ENCODE results near the gene SMYD3.

The SMYD3 gene

DNA sequence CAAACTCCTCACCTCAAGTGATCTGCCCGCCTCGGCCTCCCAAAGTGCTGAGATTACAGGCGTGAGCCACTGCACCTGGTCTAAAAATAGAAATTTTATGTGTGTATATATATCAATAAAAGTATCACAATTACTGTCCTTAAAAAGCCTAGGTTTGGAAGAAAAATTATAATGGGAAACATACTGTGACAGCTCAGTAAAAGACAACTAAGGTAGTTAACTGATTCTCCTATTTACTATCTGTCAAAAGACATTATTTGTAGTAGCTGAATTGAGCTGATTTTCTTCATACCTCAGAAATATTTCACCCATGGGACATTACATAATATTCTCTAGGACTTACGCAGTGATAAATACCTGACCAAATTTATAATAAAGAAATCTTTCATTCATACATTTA, 122.5 kb downstream of the SMYD3 start:
- TF ChIP-seq LEF1 (IDR thresholded peaks at IDR 0.05; ENCODE audit: borderline replicate concordance) (no peak), TARDBP (IDR thresholded peaks at IDR 0.05) (no peak), L3MBTL2 (conservative IDR thresholded peaks at IDR 0.05) (no peak)
- no peak for DNase-seq (ENCODE audit: extremely low spot score)
- ChIA-PET CTCF (no interaction called here), POLR2A (no interaction called here)

DNA sequence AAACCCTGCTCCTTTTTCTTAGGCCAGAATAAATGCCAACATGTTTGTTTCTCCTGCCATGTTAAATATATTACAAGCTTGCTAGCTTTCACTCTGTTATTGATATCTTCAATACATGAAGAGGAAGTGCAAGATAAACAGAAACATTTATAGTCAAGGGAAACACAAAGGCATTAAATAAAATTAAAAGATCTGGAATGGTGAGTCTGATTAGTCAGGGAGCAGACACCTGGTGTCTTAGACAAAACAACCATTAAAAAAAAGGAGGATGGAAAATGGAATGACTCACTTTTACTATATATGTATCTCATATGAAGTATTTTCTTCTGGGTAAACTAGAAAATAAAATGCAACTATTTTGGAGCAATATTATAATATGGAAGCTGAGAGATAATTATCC, 123.3 kb downstream of the SMYD3 start:
- POLR2A ChIA-PET = no interaction called here
- TF ChIP-seq, protein P1, sequence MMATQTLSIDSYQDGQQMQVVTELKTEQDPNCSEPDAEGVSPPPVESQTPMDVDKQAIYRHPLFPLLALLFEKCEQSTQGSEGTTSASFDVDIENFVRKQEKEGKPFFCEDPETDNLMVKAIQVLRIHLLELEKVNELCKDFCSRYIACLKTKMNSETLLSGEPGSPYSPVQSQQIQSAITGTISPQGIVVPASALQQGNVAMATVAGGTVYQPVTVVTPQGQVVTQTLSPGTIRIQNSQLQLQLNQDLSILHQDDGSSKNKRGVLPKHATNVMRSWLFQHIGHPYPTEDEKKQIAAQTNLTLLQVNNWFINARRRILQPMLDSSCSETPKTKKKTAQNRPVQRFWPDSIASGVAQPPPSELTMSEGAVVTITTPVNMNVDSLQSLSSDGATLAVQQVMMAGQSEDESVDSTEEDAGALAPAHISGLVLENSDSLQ (IDR thresholded peaks at IDR 0.05) = no peak
- TF ChIP-seq FOXA1 (IDR thresholded peaks at IDR 0.05) (no peak), SP1 (IDR thresholded peaks at IDR 0.05) (no peak)
- no peak for DNase-seq (ENCODE audit: extremely low spot score)
- CTCF ChIA-PET = no interaction called here

DNA sequence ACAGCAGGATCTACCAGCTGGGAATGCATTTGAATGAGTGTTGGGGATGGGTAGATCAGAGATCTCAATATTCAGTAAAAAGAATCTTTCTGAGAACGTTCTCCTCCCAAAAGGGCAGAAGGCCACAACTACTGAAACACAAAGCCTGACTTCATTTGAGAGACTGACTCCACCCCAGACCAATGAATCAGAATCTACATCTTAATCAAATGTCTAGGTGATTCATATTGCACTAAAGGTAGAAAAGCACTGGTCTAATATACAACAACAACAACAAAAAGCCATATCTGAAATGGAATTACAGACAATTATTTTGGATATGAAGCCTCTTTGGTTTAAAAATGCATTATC, 123.9 kb downstream of the SMYD3 start:
- ChIA-PET POLR2A (no interaction called here), CTCF (no interaction called here)
- TF ChIP-seq NFRKB (IDR thresholded peaks at IDR 0.05) (no peak), ARNT (IDR thresholded peaks at IDR 0.05) (no peak), FOXK2 (IDR thresholded peaks at IDR 0.05) (no peak), TARDBP (IDR thresholded peaks at IDR 0.05) (no peak), ELF4 (IDR thresholded peaks at IDR 0.05) (no peak), CTBP1 (IDR thresholded peaks at IDR 0.05; ENCODE audit: borderline replicate concordance) (no peak), LEF1 (IDR thresholded peaks at IDR 0.05; ENCODE audit: borderline replicate concordance) (no peak), BHLHE40 (IDR thresholded peaks at IDR 0.05; ENCODE audit: borderline replicate concordance) (no peak), L3MBTL2 (conservative IDR thresholded peaks at IDR 0.05) (no peak), SP1 (IDR thresholded peaks at IDR 0.05) (no peak), FOXA1 (IDR thresholded peaks at IDR 0.05) (no peak), HDGF (IDR thresholded peaks at IDR 0.05; ENCODE audit: borderline replicate concordance) (no peak), ZNF384 (IDR thresholded peaks at IDR 0.05) (no peak), FOXM1 (IDR thresholded peaks at IDR 0.05; ENCODE audit: borderline replicate concordance) (no peak), SUZ12 (IDR thresholded peaks at IDR 0.05) (no peak)
- TF ChIP-seq, protein P1 (IDR thresholded peaks at IDR 0.05) = no peak
- no peak for DNase-seq (ENCODE audit: extremely low spot score)

DNA sequence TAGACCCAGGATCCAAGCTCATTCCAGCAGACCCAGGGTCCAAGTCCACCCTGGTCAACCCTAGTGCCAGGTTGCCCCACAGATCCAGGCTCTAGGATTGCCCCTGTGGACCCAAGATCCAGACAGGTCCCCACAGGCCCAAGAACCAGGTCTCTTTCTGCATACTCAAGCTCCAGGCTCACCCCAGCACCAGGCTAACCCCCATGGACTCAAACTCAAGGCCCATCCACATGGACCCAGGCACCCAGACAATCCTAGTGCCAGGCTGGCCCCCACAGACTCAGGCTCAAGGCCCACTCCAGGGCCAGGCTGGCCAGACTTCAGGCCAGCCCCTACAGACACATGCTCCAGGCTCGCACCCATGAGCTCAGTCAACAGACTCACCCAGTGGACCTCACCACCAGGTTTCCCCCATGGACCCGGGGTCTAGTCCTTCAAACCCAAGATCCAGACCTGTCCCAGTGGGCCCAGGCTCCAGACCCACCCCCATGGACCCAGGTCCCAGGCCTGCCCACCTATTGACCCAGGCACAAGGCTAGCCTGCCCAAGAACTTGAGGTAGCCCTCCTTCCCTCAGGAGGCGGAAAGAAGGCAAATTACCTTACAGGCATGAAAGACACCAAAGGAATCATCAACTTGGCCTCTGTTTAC, 124.4 kb downstream of the SMYD3 start:
- no peak for TF ChIP-seq HDGF (IDR thresholded peaks at IDR 0.05; ENCODE audit: borderline replicate concordance)
- TF ChIP-seq FOXK2 (IDR thresholded peaks at IDR 0.05) = no peak
- DNase-seq (ENCODE audit: extremely low spot score) = no peak
- POLR2A ChIA-PET = no interaction called here

DNA sequence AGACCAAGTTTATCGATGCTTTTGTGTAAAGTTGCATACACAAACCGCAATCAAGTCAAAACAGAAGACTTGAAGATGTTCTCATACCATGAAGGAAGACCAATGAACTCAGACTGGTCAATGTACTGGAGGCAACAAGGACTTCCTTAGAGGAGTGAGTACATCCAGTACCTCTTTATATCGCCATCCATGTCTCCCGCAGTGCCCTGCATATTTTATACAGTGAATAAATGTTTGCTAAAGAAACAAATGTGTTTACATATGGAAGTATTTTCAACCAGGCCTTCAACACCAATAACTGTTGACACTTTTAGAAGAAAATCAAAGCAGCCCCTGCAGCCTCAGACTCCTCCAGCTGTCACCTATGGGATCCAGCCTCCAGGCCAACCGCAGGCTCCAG, 125.6 kb downstream of the SMYD3 start:
- TF ChIP-seq CTBP1 (IDR thresholded peaks at IDR 0.05; ENCODE audit: borderline replicate concordance) (no peak), SP1 (IDR thresholded peaks at IDR 0.05) (no peak), TARDBP (IDR thresholded peaks at IDR 0.05) (no peak), LEF1 (IDR thresholded peaks at IDR 0.05; ENCODE audit: borderline replicate concordance) (no peak), FOXA1 (IDR thresholded peaks at IDR 0.05) (no peak), ELF4 (IDR thresholded peaks at IDR 0.05) (no peak), FOXM1 (IDR thresholded peaks at IDR 0.05; ENCODE audit: borderline replicate concordance) (no peak), SUZ12 (IDR thresholded peaks at IDR 0.05) (no peak), NFRKB (IDR thresholded peaks at IDR 0.05) (no peak), FOXK2 (IDR thresholded peaks at IDR 0.05) (no peak), BHLHE40 (IDR thresholded peaks at IDR 0.05; ENCODE audit: borderline replicate concordance) (no peak), ARNT (IDR thresholded peaks at IDR 0.05) (no peak), L3MBTL2 (conservative IDR thresholded peaks at IDR 0.05) (no peak), ZNF384 (IDR thresholded peaks at IDR 0.05) (no peak), HDGF (IDR thresholded peaks at IDR 0.05; ENCODE audit: borderline replicate concordance) (no peak)
- TF ChIP-seq, protein P1 (IDR thresholded peaks at IDR 0.05) = no peak
- POLR2A ChIA-PET = no interaction called here
- DNase-seq (ENCODE audit: extremely low spot score) = no peak
- CTCF ChIA-PET = no interaction called here

More for the DNA sequence above, 124.4 kb downstream of the SMYD3 start:
- CTCF ChIA-PET = no interaction called here

DNA sequence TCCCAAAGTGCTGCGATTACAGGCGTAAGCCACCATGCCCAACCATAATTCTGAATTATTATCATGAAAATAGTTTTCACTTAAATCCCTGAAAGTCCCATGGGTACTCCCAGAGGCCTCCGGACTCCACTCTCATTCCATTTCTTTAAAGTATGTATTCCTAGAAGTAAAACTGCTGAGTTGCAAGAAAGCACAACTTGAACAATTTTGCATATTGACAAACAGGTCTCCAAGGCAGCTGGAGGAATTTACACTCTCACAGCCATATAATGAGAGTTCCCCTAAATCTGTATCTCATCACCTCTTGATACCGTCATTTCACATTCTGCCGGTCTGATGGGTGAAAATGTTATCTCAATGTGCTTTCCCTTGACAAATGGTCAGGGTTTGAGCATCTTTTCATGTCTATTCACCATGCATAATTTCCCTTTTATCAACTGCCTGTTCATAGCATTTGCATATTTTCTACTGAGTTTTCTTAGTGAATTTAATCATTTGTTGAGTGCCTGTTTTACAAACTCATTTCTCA, 129.4 kb downstream of the SMYD3 start:
- ChIA-PET CTCF (no interaction called here), POLR2A (no interaction called here)

More for the DNA sequence above, 129.4 kb downstream of the SMYD3 start:
- DNase-seq (ENCODE audit: extremely low spot score) = no peak
- TF ChIP-seq L3MBTL2 (conservative IDR thresholded peaks at IDR 0.05) (no peak), ELF4 (IDR thresholded peaks at IDR 0.05) (no peak), ZNF384 (IDR thresholded peaks at IDR 0.05) (no peak), SUZ12 (IDR thresholded peaks at IDR 0.05) (no peak), CTBP1 (IDR thresholded peaks at IDR 0.05; ENCODE audit: borderline replicate concordance) (no peak), FOXA1 (IDR thresholded peaks at IDR 0.05) (no peak), BHLHE40 (IDR thresholded peaks at IDR 0.05; ENCODE audit: borderline replicate concordance) (no peak), ARNT (IDR thresholded peaks at IDR 0.05) (no peak), LEF1 (IDR thresholded peaks at IDR 0.05; ENCODE audit: borderline replicate concordance) (no peak), FOXM1 (IDR thresholded peaks at IDR 0.05; ENCODE audit: borderline replicate concordance) (no peak), NFRKB (IDR thresholded peaks at IDR 0.05) (no peak), FOXK2 (IDR thresholded peaks at IDR 0.05) (no peak), SP1 (IDR thresholded peaks at IDR 0.05) (no peak)
- TF ChIP-seq, protein P1 (IDR thresholded peaks at IDR 0.05) = no peak

Data from HEK293T (cell line).